COLO829 (cell line): ENCODE data around the gene TCEAL4.

Experiments
- DNase-seq: peaks from one replicate; pipeline ENCODE4 v3.0.0; 2012; ENCODE audit warnings: low spot score

The TCEAL4 gene

GRCh38 chrX:103585411-103586313, at the start of gene TCEAL4:
TSS of gene TCEAL4 (plus strand) at chrX:103585515. CDS start at chrX:103586676, 1,161 bp downstream.
- DNase-seq: peak; percentile 22

GRCh38 chrX:103536071-103536470, 49.2 kb upstream of the TCEAL4 start:
- no peak for DNase-seq

GRCh38 chrX:103536732-103537131, 48.6 kb upstream of the TCEAL4 start:
- no peak for DNase-seq

- DNase-seq: no peak
Measured at GRCh38 chrX:103537871-103538387, 47.4 kb upstream of the TCEAL4 start.

- no peak for DNase-seq
Measured at GRCh38 chrX:103538728-103539127, 46.6 kb upstream of the TCEAL4 start.

GRCh38 chrX:103539695-103540094, 45.6 kb upstream of the TCEAL4 start:
- DNase-seq: no peak

GRCh38 chrX:103540145-103540544, 45.2 kb upstream of the TCEAL4 start:
- peak; percentile 8 for DNase-seq

GRCh38 chrX:103549916-103550315, 35.4 kb upstream of the TCEAL4 start:
- DNase-seq: no peak

GRCh38 chrX:103550415-103551051, 34.8 kb upstream of the TCEAL4 start:
- no peak for DNase-seq

- no peak for DNase-seq
Measured at GRCh38 chrX:103552236-103552635, 33.1 kb upstream of the TCEAL4 start.

GRCh38 chrX:103554687-103555424, 30.5 kb upstream of the TCEAL4 start:
- no peak for DNase-seq

- no peak for DNase-seq
Measured at GRCh38 chrX:103556963-103557612, 28.2 kb upstream of the TCEAL4 start.

- DNase-seq: no peak
Measured at GRCh38 chrX:103560256-103560655, 25.1 kb upstream of the TCEAL4 start.

GRCh38 chrX:103562801-103563200, 22.5 kb upstream of the TCEAL4 start:
- DNase-seq: no peak

- peak; percentile 18 for DNase-seq
Measured at GRCh38 chrX:103565197-103565596, 20.1 kb upstream of the TCEAL4 start.

GRCh38 chrX:103565752-103566151, 19.6 kb upstream of the TCEAL4 start:
- DNase-seq: peak; percentile 13

GRCh38 chrX:103571121-103571520, 14.2 kb upstream of the TCEAL4 start:
- no peak for DNase-seq

- DNase-seq: no peak
Measured at GRCh38 chrX:103571726-103572125, 13.6 kb upstream of the TCEAL4 start.

- no peak for DNase-seq
Measured at GRCh38 chrX:103573202-103573601, 12.1 kb upstream of the TCEAL4 start.

- DNase-seq: no peak
Measured at GRCh38 chrX:103584596-103584995, 719 bp upstream of the TCEAL4 start.

GRCh38 chrX:103586314-103586646, 965 bp downstream of the TCEAL4 start:
- no peak for DNase-seq

GRCh38 chrX:103586659-103587058, 1.3 kb downstream of the TCEAL4 start:
- no peak for DNase-seq
